A549 (cell line): ENCODE measurements around the gene HIGD1C. TPM values are rescaled to one million over a fixed set of nuclear protein-coding genes. Genes with fewer than 3 reads are reported as not detected.

ENCODE experiments used
- ATAC-seq, 2 experiments: fragments of 200-7000 bp in 1 of 2; fragments of >200 bp in 1 of 2; cut with Nextera tagmentation in 1 of 2; cut with Tn5 transposase in 1 of 2; 3 replicates each; pipeline versions ENCODE4 v1.8.0 to v1.9.1; 2018 to 2020; ENCODE audit warnings: mild to moderate bottlenecking in 1 of 2, moderate library complexity in 1 of 2
- CTCF ChIA-PET: fragments of 300-600 bp; sonication (Branson Sonifier 250); formaldehyde crosslinking; extraction: SDS; loops from one replicate; lab custom pipeline; 2021; ENCODE audit warnings: antibody characterized with exemption, inconsistent platforms; lab: Yijun Ruan, JAX
- POLR2A ChIA-PET: fragments of 350-600 bp; formaldehyde crosslinking; extraction: SDS; loops from one replicate; lab custom pipeline; 2021; ENCODE audit warnings: antibody characterized with exemption, inconsistent platforms; lab: Yijun Ruan, JAX
- DNase-seq, 2 experiments: peaks; one replicate each; pipeline versions ENCODE4 v3.0.0 to v3.0.0-alpha.2; 2011 to 2016; ENCODE audit warnings: low read depth in 1 of 2, low spot score in 1 of 2
- FAIRE-seq: peaks from 2 replicates; lab custom pipeline; 2011; peaks lifted over from hg19 to GRCh38; lab: Jason Lieb, UNC
- H3K27ac ChIP-seq, 2 experiments: fragments of >200 bp; sonication (Bioruptor Twin); formaldehyde crosslinking; 3 replicates each; pipeline ENCODE4 v1.5.1; 2016 to 2017
- H3K4me1 ChIP-seq: fragments of >200 bp; sonication (Bioruptor Twin); formaldehyde crosslinking; 3 replicates; pipeline ENCODE4 v1.6.1; 2016
- H3K4me2 ChIP-seq: fragments of >200 bp; sonication (Bioruptor Twin); formaldehyde crosslinking; 3 replicates; pipeline ENCODE4 v1.6.1; 2016
- H3K4me3 ChIP-seq: fragments of >200 bp; sonication (Bioruptor Twin); formaldehyde crosslinking; 3 replicates; pipeline ENCODE4 v1.5.1; 2016
- H3K9me3 ChIP-seq: fragments of >200 bp; sonication (Bioruptor Twin); formaldehyde crosslinking; 3 replicates; pipeline ENCODE4 v1.6.1; 2016
- CBX8 ChIP-seq: fragments of 200-600 bp; sonication (generic); IDR thresholded peaks from 2 replicates; pipeline ENCODE4 v1.6.1; 2016
- CHD4 ChIP-seq: fragments of 200-600 bp; sonication (generic); IDR thresholded peaks from 2 replicates; pipeline ENCODE4 v1.6.1; 2016; ENCODE audit warnings: antibody characterized with exemption, mild to moderate bottlenecking, borderline replicate concordance
- EHF ChIP-seq: fragments of 250-450 bp; sonication (Bioruptor Pico); IDR thresholded peaks from 2 replicates; pipeline ENCODE4 v1.5.0; 2020; ENCODE audit warnings: mild to moderate bottlenecking
- ESRRA ChIP-seq: fragments of 150-350 bp; IDR thresholded peaks from 2 replicates; pipeline ENCODE4 v1.6.1; 2014; ENCODE audit warnings: mild to moderate bottlenecking, low read length, borderline replicate concordance
- FOXS1 ChIP-seq: fragments of 250-450 bp; sonication (Bioruptor Pico); IDR thresholded peaks from 2 replicates; pipeline ENCODE4 v1.5.0; 2020; ENCODE audit warnings: mild to moderate bottlenecking, moderate library complexity
- HOXB13 ChIP-seq: fragments of 250-450 bp; sonication (Bioruptor Pico); IDR thresholded peaks from 2 replicates; pipeline ENCODE4 v1.5.0; 2020; ENCODE audit warnings: low read depth, mild to moderate bottlenecking, moderate library complexity
- HOXB5 ChIP-seq: fragments of 250-450 bp; sonication (Bioruptor Pico); IDR thresholded peaks from 2 replicates; pipeline ENCODE4 v1.5.0; 2020; ENCODE audit warnings: mild to moderate bottlenecking, moderate library complexity
- JUNB ChIP-seq: fragments of >200 bp; sonication (Bioruptor Twin); formaldehyde crosslinking; IDR thresholded peaks from 2 replicates; pipeline ENCODE4 v1.6.1; 2016
- MAFK ChIP-seq: fragments of 450-650 bp; IDR thresholded peaks from 2 replicates; pipeline ENCODE4 v1.6.1; 2014; ENCODE audit not compliant: partially characterized antibody
- MAZ ChIP-seq: fragments of 150-350 bp; IDR thresholded peaks from 2 replicates; pipeline ENCODE4 v1.6.1; 2014; ENCODE audit warnings: antibody characterized with exemption, low read depth, low read length, borderline replicate concordance
- MYC ChIP-seq: IDR thresholded peaks from 2 replicates; pipeline ENCODE4 v1.6.1; 2012; ENCODE audit warnings: mild to moderate bottlenecking, inconsistent platforms, low read length, improper control_type of control experiment, borderline replicate concordance
- NR3C1 ChIP-seq: fragments of >200 bp; sonication (Bioruptor Twin); formaldehyde crosslinking; IDR thresholded peaks from 3 replicates; pipeline ENCODE4 v1.6.1; 2017
- RCOR1 ChIP-seq: fragments of 150-350 bp; IDR thresholded peaks from 2 replicates; pipeline ENCODE4 v1.6.1; 2014; ENCODE audit warnings: antibody characterized with exemption, low read length, low read depth
- RFX5 ChIP-seq: fragments of 450-650 bp; IDR thresholded peaks from 2 replicates; pipeline ENCODE4 v1.7.1; 2014; ENCODE audit warnings: antibody characterized with exemption, mild to moderate bottlenecking, moderate library complexity
- RNF2 ChIP-seq: fragments of 200-600 bp; sonication (generic); IDR thresholded peaks from 2 replicates; pipeline ENCODE4 v1.6.1; 2016; ENCODE audit warnings: low read depth, mild to moderate bottlenecking, antibody characterized with exemption, moderate library complexity, borderline replicate concordance
- SREBF2 ChIP-seq: fragments of 450-650 bp; IDR thresholded peaks from 2 replicates; pipeline ENCODE4 v1.6.1; 2014; ENCODE audit warnings: mild to moderate bottlenecking, moderate library complexity
- ZSCAN20 ChIP-seq: fragments of 250-450 bp; sonication (Bioruptor Pico); IDR thresholded peaks from 2 replicates; pipeline ENCODE4 v1.8.0; 2022; ENCODE audit warnings: mild to moderate bottlenecking, moderate library complexity
- WGBS: methylation state at CpG from one replicate; pipeline ENCODE4 v1.1.6; 2017; ENCODE audit errors: missing lambda C conversion rate; 5-methylcytosine and 5-hydroxymethylcytosine counted together
- polyA plus RNA-seq, 4 experiments: library from polyadenylated mRNA; depleted of rRNA in 3 of 4; stranded (reverse); fragments of >200 nt; fragmentation: RNase III in 1 of 4; extraction: RNeasy Plus Mini Kit Qiagen cat#74134 plus additional on column Dnase treatment in 1 of 4; gene quantifications; 2 replicates in 3 of 4; 3 replicates in 1 of 4; pipeline ENCODE4 v1.2.3, GENCODE V29; 2011 to 2017
- TF ChIP-seq, protein P1 (sequence below): fragments of >200 bp; sonication (Bioruptor Twin); formaldehyde crosslinking; IDR thresholded peaks from 3 replicates; pipeline ENCODE4 v1.6.1; 2016
- TF ChIP-seq, protein P2 (sequence below): fragments of >200 bp; sonication (Bioruptor Twin); formaldehyde crosslinking; IDR thresholded peaks from 2 replicates; pipeline ENCODE4 v1.6.1; 2016
- TF ChIP-seq, protein P3 (sequence below): fragments of 250-450 bp; sonication (Bioruptor Pico); IDR thresholded peaks from 2 replicates; pipeline ENCODE4 v1.5.0; 2020; ENCODE audit warnings: low read depth, mild to moderate bottlenecking, moderate library complexity
- TF ChIP-seq, protein P4 (sequence below): fragments of 150-350 bp; IDR thresholded peaks from 2 replicates; pipeline ENCODE4 v1.6.1; 2014; ENCODE audit warnings: low read depth, mild to moderate bottlenecking, low read length
- TF ChIP-seq, protein P5 (sequence below): fragments of 200-600 bp; sonication (generic); IDR thresholded peaks from 2 replicates; pipeline ENCODE4 v1.6.1; 2016; ENCODE audit warnings: antibody characterized with exemption, mild to moderate bottlenecking, moderate library complexity
- TF ChIP-seq, protein P6 (sequence below): fragments of 450-650 bp; IDR thresholded peaks from 2 replicates; pipeline ENCODE4 v1.6.1; 2014; ENCODE audit warnings: antibody characterized with exemption

HIGD1C gene
- polyA plus RNA-seq, 2 of the 4 experiments (the other 2 are of a cell fraction), result not detected

DNA sequence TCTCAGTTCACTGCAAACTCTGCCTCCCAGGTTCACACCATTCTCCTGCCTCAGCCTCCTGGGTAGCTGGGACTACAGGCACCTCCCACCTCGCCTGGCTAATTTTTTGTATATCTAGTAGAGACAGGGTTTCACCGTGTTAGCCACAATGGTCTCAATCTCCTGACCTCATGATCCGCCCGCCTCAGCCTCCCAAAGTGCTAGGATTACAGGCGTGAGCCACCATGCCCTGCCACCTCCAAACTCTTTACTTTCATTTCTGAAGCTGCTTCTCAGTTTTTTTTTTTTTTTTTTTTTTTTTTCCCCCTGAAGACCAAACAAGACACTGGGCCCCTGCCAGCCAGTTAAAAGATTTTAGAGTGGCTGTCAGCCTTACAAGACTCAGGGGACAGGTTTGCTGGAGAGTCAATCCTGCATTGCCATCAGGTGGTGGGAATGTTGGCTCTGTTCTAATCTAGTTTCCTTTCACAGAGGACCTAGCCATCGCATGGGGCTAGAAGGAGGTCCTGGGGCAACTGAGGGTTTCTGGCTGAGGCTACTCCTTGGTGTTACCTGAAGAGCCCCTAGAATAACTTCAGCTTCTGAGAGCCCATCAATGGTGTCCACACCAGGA is 37.4 kb upstream of the HIGD1C start:
- H3K27ac ChIP-seq, result no peak overlapping the region
- CTCF ChIA-PET, result interaction anchor here (1.0 to 1.8 kb wide), 3 partner anchors 12 to 89 kb away, joined by 3 to 4 read pairs (median 3); no protein-coding TSS in a partner anchor
- 59% methylated on average over 6 of the region's 6 CpGs for WGBS
- TF ChIP-seq NR3C1, result no peak
- TF ChIP-seq, all 56 proteins: peak for 0
- DNase-seq (peak in 1 of 2 experiments; percentile 15), ATAC-seq (peak in 1 of 2 experiments; percentile 42; a peak in 1 of 6 replicates), FAIRE-seq (no peak)
- H3K4me2 ChIP-seq, result no peak overlapping the region
- POLR2A ChIA-PET, result no interaction called here
- no peak overlapping the region for H3K4me3 ChIP-seq
- H3K4me1 ChIP-seq, result no peaks in the 10 kb centered on the region
- H3K9me3 ChIP-seq, result no peaks in the 10 kb centered on the region

DNA sequence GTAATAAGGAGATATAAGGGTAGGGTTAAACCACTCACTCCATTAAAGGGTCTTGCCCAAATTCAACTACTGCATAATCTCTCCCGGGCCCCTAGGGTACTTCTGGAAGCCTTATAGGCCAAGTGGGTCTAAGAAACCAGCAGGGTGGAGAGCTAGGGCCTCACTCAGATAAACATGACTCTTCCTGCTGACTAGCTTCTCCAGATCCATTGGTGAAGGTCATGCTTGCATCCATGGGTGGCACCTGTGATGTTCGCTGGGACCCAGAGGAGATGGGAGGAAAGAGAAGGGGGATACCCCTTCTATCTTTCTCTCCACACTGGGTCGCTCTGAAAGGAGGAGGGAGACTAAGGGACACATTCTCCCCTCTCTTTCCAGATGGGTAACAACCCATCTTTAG is 36.1 kb upstream of the HIGD1C start:
- CTCF ChIA-PET, result interaction anchor here (1.8 kb wide), 1 partner anchor 13 kb away, joined by 4 read pairs; no protein-coding TSS in a partner anchor
- POLR2A ChIA-PET, result no interaction called here
- no peaks in the 10 kb centered on the region for H3K9me3 ChIP-seq

DNA sequence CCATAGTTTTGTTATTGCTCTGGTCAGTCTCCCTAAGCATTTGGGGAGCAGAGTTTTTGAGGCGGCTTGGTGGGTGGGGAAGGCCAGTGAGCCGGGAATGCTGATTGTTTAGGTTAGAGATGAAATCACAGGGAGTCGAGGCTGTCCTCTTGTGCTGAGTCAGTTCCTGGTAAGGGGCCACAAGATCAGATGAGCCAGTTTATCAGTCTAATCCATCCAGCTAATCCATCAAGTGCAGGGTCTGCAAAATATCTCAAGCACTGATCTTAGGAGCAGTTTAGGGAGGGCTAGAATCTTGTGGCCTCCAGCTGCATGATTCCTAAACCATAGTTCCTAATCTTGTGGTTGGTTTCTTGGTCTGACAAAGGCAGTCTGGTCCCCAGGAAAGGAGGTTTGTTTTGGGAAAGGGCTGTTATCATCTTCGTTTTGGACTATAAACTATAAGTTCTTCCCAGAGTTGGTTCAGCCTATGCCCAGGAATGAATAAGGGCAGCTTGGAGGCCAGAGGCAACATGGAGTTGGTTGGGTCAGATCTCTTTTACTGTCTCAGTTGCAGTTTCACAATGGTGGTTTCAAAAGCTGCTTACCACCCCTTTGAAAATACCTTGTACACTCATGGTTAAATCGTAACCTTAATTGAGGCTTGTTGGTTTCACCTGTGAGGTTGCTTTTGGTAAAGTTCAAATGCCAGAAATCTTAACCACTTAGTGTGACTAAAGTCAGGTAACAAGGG is 33.6 kb upstream of the HIGD1C start:
- Histone ChIP-seq H3K27ac (no peak overlapping the region), H3K4me1 (no peaks in the 10 kb centered on the region), H3K4me3 (no peak overlapping the region), H3K9me3 (no peaks in the 10 kb centered on the region), H3K4me2 (no peak overlapping the region)
- 52% methylated on average over 5 of the region's 5 CpGs for WGBS
- ATAC-seq (no peak), DNase-seq (no peak), FAIRE-seq (no peak)
- ChIA-PET POLR2A (interaction anchor here (0.6 kb wide), 1 partner anchor 790 kb away, joined by 8 read pairs; no protein-coding TSS in a partner anchor), CTCF (no interaction called here)
- no peak for TF ChIP-seq RFX5
- TF ChIP-seq RCOR1, result no peak
- no peak for TF ChIP-seq MAZ
- TF ChIP-seq, protein P1, sequence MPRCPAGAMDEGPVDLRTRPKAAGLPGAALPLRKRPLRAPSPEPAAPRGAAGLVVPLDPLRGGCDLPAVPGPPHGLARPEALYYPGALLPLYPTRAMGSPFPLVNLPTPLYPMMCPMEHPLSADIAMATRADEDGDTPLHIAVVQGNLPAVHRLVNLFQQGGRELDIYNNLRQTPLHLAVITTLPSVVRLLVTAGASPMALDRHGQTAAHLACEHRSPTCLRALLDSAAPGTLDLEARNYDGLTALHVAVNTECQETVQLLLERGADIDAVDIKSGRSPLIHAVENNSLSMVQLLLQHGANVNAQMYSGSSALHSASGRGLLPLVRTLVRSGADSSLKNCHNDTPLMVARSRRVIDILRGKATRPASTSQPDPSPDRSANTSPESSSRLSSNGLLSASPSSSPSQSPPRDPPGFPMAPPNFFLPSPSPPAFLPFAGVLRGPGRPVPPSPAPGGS, result no peak
- TF ChIP-seq NR3C1, result no peak
- TF ChIP-seq MYC, result no peak
- TF ChIP-seq, protein P2, sequence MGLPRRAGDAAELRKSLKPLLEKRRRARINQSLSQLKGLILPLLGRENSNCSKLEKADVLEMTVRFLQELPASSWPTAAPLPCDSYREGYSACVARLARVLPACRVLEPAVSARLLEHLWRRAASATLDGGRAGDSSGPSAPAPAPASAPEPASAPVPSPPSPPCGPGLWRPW, result no peak
- TF ChIP-seq SREBF2, result no peak
- TF ChIP-seq, protein P3, sequence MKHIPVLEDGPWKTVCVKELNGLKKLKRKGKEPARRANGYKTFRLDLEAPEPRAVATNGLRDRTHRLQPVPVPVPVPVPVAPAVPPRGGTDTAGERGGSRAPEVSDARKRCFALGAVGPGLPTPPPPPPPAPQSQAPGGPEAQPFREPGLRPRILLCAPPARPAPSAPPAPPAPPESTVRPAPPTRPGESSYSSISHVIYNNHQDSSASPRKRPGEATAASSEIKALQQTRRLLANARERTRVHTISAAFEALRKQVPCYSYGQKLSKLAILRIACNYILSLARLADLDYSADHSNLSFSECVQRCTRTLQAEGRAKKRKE (CRISPR knock-in tag), result no peak
- no peak for TF ChIP-seq EHF (CRISPR knock-in tag)
- TF ChIP-seq MAFK, result no peak
- TF ChIP-seq CHD4, result no peak
- no peak for TF ChIP-seq RNF2
- no peak for TF ChIP-seq HOXB13 (CRISPR knock-in tag)
- TF ChIP-seq CBX8, result no peak
- TF ChIP-seq, protein P4, sequence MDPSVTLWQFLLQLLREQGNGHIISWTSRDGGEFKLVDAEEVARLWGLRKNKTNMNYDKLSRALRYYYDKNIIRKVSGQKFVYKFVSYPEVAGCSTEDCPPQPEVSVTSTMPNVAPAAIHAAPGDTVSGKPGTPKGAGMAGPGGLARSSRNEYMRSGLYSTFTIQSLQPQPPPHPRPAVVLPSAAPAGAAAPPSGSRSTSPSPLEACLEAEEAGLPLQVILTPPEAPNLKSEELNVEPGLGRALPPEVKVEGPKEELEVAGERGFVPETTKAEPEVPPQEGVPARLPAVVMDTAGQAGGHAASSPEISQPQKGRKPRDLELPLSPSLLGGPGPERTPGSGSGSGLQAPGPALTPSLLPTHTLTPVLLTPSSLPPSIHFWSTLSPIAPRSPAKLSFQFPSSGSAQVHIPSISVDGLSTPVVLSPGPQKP, result no peak
- TF ChIP-seq ZSCAN20 (CRISPR knock-in tag), result no peak
- no peak for TF ChIP-seq FOXS1 (CRISPR knock-in tag)
- TF ChIP-seq, protein P5, sequence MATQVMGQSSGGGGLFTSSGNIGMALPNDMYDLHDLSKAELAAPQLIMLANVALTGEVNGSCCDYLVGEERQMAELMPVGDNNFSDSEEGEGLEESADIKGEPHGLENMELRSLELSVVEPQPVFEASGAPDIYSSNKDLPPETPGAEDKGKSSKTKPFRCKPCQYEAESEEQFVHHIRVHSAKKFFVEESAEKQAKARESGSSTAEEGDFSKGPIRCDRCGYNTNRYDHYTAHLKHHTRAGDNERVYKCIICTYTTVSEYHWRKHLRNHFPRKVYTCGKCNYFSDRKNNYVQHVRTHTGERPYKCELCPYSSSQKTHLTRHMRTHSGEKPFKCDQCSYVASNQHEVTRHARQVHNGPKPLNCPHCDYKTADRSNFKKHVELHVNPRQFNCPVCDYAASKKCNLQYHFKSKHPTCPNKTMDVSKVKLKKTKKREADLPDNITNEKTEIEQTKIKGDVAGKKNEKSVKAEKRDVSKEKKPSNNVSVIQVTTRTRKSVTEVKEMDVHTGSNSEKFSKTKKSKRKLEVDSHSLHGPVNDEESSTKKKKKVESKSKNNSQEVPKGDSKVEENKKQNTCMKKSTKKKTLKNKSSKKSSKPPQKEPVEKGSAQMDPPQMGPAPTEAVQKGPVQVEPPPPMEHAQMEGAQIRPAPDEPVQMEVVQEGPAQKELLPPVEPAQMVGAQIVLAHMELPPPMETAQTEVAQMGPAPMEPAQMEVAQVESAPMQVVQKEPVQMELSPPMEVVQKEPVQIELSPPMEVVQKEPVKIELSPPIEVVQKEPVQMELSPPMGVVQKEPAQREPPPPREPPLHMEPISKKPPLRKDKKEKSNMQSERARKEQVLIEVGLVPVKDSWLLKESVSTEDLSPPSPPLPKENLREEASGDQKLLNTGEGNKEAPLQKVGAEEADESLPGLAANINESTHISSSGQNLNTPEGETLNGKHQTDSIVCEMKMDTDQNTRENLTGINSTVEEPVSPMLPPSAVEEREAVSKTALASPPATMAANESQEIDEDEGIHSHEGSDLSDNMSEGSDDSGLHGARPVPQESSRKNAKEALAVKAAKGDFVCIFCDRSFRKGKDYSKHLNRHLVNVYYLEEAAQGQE, result no peak

More for the DNA sequence above, 36.1 kb upstream of the HIGD1C start:
- TF ChIP-seq, protein P6, sequence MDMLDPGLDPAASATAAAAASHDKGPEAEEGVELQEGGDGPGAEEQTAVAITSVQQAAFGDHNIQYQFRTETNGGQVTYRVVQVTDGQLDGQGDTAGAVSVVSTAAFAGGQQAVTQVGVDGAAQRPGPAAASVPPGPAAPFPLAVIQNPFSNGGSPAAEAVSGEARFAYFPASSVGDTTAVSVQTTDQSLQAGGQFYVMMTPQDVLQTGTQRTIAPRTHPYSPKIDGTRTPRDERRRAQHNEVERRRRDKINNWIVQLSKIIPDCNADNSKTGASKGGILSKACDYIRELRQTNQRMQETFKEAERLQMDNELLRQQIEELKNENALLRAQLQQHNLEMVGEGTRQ, result no peak
- TF ChIP-seq HOXB5 (CRISPR knock-in tag) (no peak), ZSCAN20 (CRISPR knock-in tag) (no peak), RNF2 (no peak), SREBF2 (no peak), JUNB (no peak), ESRRA (no peak)
- H3K4me2 ChIP-seq, result no peak overlapping the region
- WGBS, result 27% methylated on average over 3 of the region's 3 CpGs
- H3K27ac ChIP-seq, result no peak overlapping the region
- H3K4me1 ChIP-seq, result no peaks in the 10 kb centered on the region
- ATAC-seq (no peak), FAIRE-seq (no peak), DNase-seq (peak in 1 of 2 experiments; percentile 14)
- no peak overlapping the region for H3K4me3 ChIP-seq
